Gastrocnemius medialis (tissue), 4 donors: Measurements from ENCODE around the gene UCK2.

Experiments used
- CTCF ChIP-seq, 5 experiments: fragments of 450-650 bp in 3 of 5; fragments of 200-600 bp in 2 of 5; sonication (generic) in 2 of 5; IDR thresholded peaks in 4 of 5; conservative IDR thresholded peaks in 1 of 5; 1 replicate in 4 of 5; 2 replicates in 1 of 5; pipeline ENCODE4 v1.5.1; 2016 to 2019; ENCODE audit warnings: antibody characterized with exemption in 5 of 5, mild to moderate bottlenecking in 3 of 5, moderate library complexity in 3 of 5
- POLR2A ChIP-seq, 2 donors: fragments of 450-650 bp; IDR thresholded peaks; one replicate each; pipeline ENCODE4 v1.6.1; 2017; ENCODE audit warnings: antibody characterized with exemption in 2 of 2, mild to moderate bottlenecking in 2 of 2, moderate library complexity in 2 of 2

- TF ChIP-seq CTCF (IDR thresholded peaks at IDR 0.05 in 4 of 5, conservative IDR thresholded peaks at IDR 0.05 in 1 of 5) (no peak), POLR2A (IDR thresholded peaks at IDR 0.05) (no peak)
Measured at GRCh38 chr1:165891111-165891860, 63.9 kb downstream of the UCK2 start.
